GM12872 (cell line): ENCODE data around the gene SPIN1.

Experiments
- CTCF ChIP-seq: IDR thresholded peaks from 3 replicates; pipeline ENCODE4 v1.5.1; 2011; ENCODE audit warnings: low read depth, mild to moderate bottlenecking, low read length, moderate library complexity; ENCODE audit not compliant: insufficient read depth

SPIN1 gene

GRCh38 chr9:88441301-88442007 is 53.2 kb downstream of the SPIN1 start:
- TF ChIP-seq CTCF, result no peak

GRCh38 chr9:88443480-88444113 is 55.4 kb downstream of the SPIN1 start:
- no peak for TF ChIP-seq CTCF

DNA sequence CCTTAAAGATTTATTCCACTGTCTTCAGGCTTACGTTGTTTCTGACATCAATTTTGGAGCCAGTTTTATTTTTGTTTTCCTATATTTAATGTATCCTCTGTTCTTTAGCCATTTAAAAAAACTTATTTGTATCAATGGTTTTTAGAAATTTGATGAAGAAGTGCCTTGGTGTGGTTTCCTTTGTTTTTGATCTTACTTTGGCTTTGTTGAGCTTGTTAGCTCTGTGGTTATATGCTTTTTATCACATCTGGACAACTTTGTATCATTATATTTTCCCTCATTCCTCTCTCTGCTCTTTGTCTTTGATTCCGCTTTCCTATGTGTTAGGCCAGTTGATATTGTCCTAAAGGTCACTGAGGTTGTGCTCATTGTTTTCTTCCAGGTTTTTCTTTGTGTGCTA is 58.5 kb downstream of the SPIN1 start:
- TF ChIP-seq CTCF, result no peak

GRCh38 chr9:88447431-88447830 is 59.2 kb downstream of the SPIN1 start:
- TF ChIP-seq CTCF, result no peak

- TF ChIP-seq CTCF, result no peak
Observed at GRCh38 chr9:88451160-88451559, 62.9 kb downstream of the SPIN1 start.

DNA sequence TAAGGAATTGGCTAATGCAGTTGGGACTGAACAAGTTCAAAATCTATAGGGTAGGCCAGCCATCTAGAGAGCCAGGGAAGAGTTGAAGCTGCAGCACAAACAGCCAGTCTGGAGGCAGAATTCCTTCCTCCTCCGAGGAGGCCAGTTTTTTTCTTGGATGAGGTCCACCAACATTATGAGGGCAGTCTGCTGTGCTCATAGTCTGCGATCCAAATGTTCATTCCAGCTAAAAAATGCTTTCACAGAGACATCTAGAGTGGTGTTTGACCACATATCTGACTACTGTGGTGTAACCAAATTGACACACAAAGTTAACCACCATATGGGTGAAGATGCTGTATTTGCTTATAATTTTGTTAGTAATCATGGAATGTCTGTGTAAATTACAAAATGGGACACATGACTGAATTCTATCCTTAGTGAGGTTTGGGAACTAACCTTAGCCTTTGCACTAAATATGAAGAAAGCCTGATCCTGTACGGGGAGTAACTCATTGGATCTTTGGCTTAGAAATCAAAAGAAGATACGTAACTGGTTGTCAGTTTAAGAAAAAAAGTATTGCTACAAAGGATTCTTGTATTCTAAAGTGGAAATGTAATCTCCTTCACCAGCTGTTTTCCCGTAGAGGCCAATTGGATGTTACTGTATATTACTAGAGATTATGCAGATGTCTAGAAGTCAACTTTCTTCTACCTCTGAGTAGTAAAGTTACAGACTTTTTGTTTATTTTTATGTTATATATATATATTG is 70.6 kb downstream of the SPIN1 start:
- TF ChIP-seq CTCF, result no peak

GRCh38 chr9:88460587-88461332 is 72.5 kb downstream of the SPIN1 start:
- no peak for TF ChIP-seq CTCF
